H1 (cell line): ENCODE data around the gene NDRG2. TPM values are rescaled to one million over a fixed set of nuclear protein-coding genes. Genes with fewer than 3 reads are reported as not detected.

ENCODE experiments used
- CTCF ChIA-PET: fragments of 300-600 bp; sonication (Branson Sonifier 250); formaldehyde crosslinking; loops from one replicate; lab custom pipeline; 2021; ENCODE audit not compliant: partially characterized antibody; lab: Charles Lee
- POLR2A ChIA-PET: fragments of 300-600 bp; sonication (Branson Sonifier 250); formaldehyde crosslinking; loops from one replicate; lab custom pipeline; 2021; ENCODE audit warnings: inconsistent platforms; ENCODE audit not compliant: partially characterized antibody; lab: Charles Lee
- DNase-seq, 2 experiments: peaks; one replicate each; pipeline versions ENCODE4 v3.0.0 to v3.0.0-alpha.2; 2010 to 2022; ENCODE audit warnings: low spot score in 2 of 2, low read depth in 1 of 2, mixed read lengths in 1 of 2
- FAIRE-seq: peaks from 2 replicates; lab custom pipeline; 2011; peaks lifted over from hg19 to GRCh38; lab: Jason Lieb, UNC
- H2AFZ ChIP-seq: 2 replicates; pipeline ENCODE4 v1.8.1; 2012; ENCODE audit warnings: low read length, inconsistent platforms
- H2AK5ac ChIP-seq: 2 replicates; pipeline ENCODE4 v1.6.1; 2013; ENCODE audit warnings: low read depth, low read length
- H2BK120ac ChIP-seq: replicated peaks from 2 replicates; pipeline ENCODE3; 2013; ENCODE audit warnings: low read depth, low read length, inconsistent platforms
- H2BK12ac ChIP-seq: 2 replicates; pipeline ENCODE4 v1.6.1; 2013; ENCODE audit warnings: low read depth, low read length
- H2BK15ac ChIP-seq: 2 replicates; pipeline ENCODE4 v1.6.1; 2013; ENCODE audit warnings: low read length
- H2BK20ac ChIP-seq: 2 replicates; pipeline ENCODE4 v1.6.1; 2013; ENCODE audit warnings: low read length
- H2BK5ac ChIP-seq: 2 replicates; pipeline ENCODE4 v1.6.1; 2013; ENCODE audit warnings: low read depth, low read length
- H3K14ac ChIP-seq: 2 replicates; pipeline ENCODE4 v1.6.1; 2013; ENCODE audit warnings: inconsistent platforms; ENCODE audit not compliant: insufficient read length
- H3K18ac ChIP-seq: 2 replicates; pipeline ENCODE4 v1.6.1; 2013; ENCODE audit warnings: low read length; ENCODE audit errors: extremely low read depth
- H3K23ac ChIP-seq: 2 replicates; pipeline ENCODE4 v1.6.1; 2013; ENCODE audit warnings: inconsistent platforms; ENCODE audit not compliant: insufficient read length
- H3K23me2 ChIP-seq: 2 replicates; pipeline ENCODE4 v1.6.1; 2013; ENCODE audit warnings: low read depth, low read length
- H3K27ac ChIP-seq: 2 replicates; pipeline ENCODE4 v1.6.1; 2011; ENCODE audit warnings: low read depth, low read length, inconsistent platforms
- H3K27me3 ChIP-seq, 4 experiments: replicated peaks in 1 of 4; 1 replicate in 1 of 4; 2 replicates in 3 of 4; pipeline versions ENCODE4 v1.6.1 to v1.8.1; 2011 to 2013; ENCODE audit warnings: low read length in 3 of 4, mild to moderate bottlenecking in 3 of 4, inconsistent platforms in 2 of 4, mixed read lengths in 2 of 4, moderate library complexity in 1 of 4; ENCODE audit not compliant: control insufficient read depth in 3 of 4, insufficient read depth in 3 of 4; ENCODE audit errors: extremely low read depth in 1 of 4
- H3K36me3 ChIP-seq, 4 experiments: 2 replicates each; pipeline versions ENCODE4 v1.6.1 to v1.8.1; 2011 to 2013; ENCODE audit warnings: mild to moderate bottlenecking in 4 of 4, low read length in 3 of 4, moderate library complexity in 2 of 4, control low read depth in 1 of 4, inconsistent platforms in 1 of 4; ENCODE audit not compliant: insufficient read depth in 4 of 4, control insufficient read depth in 2 of 4
- H3K4ac ChIP-seq: replicated peaks from 2 replicates; pipeline ENCODE3; 2013; ENCODE audit warnings: low read length, low read depth, mixed read lengths, inconsistent platforms; ENCODE audit not compliant: insufficient read length
- H3K4me1 ChIP-seq, 4 experiments: replicated peaks in 1 of 4; 1 replicate in 1 of 4; 2 replicates in 3 of 4; pipeline versions ENCODE4 v1.6.1 to v1.8.1; 2011 to 2013; ENCODE audit warnings: low read length in 3 of 4, inconsistent platforms in 2 of 4, mixed read lengths in 1 of 4; ENCODE audit not compliant: insufficient read depth in 4 of 4, control insufficient read depth in 3 of 4
- H3K4me2 ChIP-seq, 2 experiments: 2 replicates each; pipeline versions ENCODE4 v1.6.1 to v1.8.1; 2011 to 2013; ENCODE audit warnings: low read depth in 2 of 2, low read length in 2 of 2, control low read depth in 1 of 2, inconsistent platforms in 1 of 2, mild to moderate bottlenecking in 1 of 2; ENCODE audit not compliant: insufficient read depth in 1 of 2
- H3K4me3 ChIP-seq, 4 experiments: fragments of 200-600, 300-600 bp in 1 of 4; sonication (generic), shearing (Covaris generic), sonication (Bioruptor Twin) in 1 of 4; 2 replicates each; pipeline versions ENCODE4 v1.5.1 to v1.8.1; 2011 to 2016; ENCODE audit warnings: low read length in 4 of 4, low read depth in 3 of 4, control low read depth in 2 of 4, inconsistent platforms in 2 of 4, mild to moderate bottlenecking in 2 of 4, mixed read lengths in 1 of 4, moderate library complexity in 1 of 4; ENCODE audit not compliant: insufficient read depth in 2 of 4; ENCODE audit errors: extremely low read depth in 1 of 4
- H3K56ac ChIP-seq: replicated peaks from 2 replicates; pipeline ENCODE3; 2013; ENCODE audit warnings: low read depth, mild to moderate bottlenecking, mixed read lengths, low read length, inconsistent platforms; ENCODE audit not compliant: insufficient read length
- H3K79me1 ChIP-seq: 2 replicates; pipeline ENCODE4 v1.6.1; 2013; ENCODE audit warnings: low read depth, low read length, control low read depth
- H3K79me2 ChIP-seq, 2 experiments: 2 replicates each; pipeline versions ENCODE4 v1.6.1 to v1.8.1; 2012 to 2013; ENCODE audit warnings: low read length in 2 of 2, mild to moderate bottlenecking in 2 of 2, inconsistent platforms in 1 of 2; ENCODE audit not compliant: insufficient read depth in 2 of 2, control insufficient read depth in 1 of 2
- H3K9ac ChIP-seq, 4 experiments: replicated peaks in 1 of 4; 1 replicate in 1 of 4; 2 replicates in 3 of 4; pipeline versions ENCODE4 v1.6.1 to v1.8.1; 2011 to 2013; ENCODE audit warnings: low read depth in 3 of 4, low read length in 3 of 4, control low read depth in 2 of 4, mild to moderate bottlenecking in 2 of 4, moderate library complexity in 2 of 4, inconsistent platforms in 1 of 4; ENCODE audit errors: extremely low read depth in 1 of 4
- H3K9me3 ChIP-seq, 2 experiments: 2 replicates each; pipeline versions ENCODE4 v1.6.1 to v1.8.1; 2012 to 2013; ENCODE audit warnings: mild to moderate bottlenecking in 2 of 2, moderate library complexity in 2 of 2, control low read depth in 1 of 2, inconsistent platforms in 1 of 2, low read depth in 1 of 2, low read length in 1 of 2, mixed read lengths in 1 of 2; ENCODE audit not compliant: insufficient read depth in 2 of 2
- H4K20me1 ChIP-seq, 2 experiments: replicated peaks in 1 of 2; 2 replicates each; pipeline versions ENCODE3 to v1.8.1; 2011 to 2013; ENCODE audit warnings: inconsistent platforms in 2 of 2, low read length in 2 of 2, mild to moderate bottlenecking in 1 of 2; ENCODE audit not compliant: insufficient read depth in 2 of 2, control insufficient read depth in 1 of 2
- H4K5ac ChIP-seq: 2 replicates; pipeline ENCODE4 v1.6.1; 2013; ENCODE audit warnings: low read length, low read depth, mixed read lengths, inconsistent platforms; ENCODE audit not compliant: insufficient read length
- H4K8ac ChIP-seq: 2 replicates; pipeline ENCODE4 v1.8.0; 2013; ENCODE audit warnings: mild to moderate bottlenecking, moderate library complexity, low read length, inconsistent platforms; ENCODE audit not compliant: insufficient read depth; ENCODE audit errors: extremely low read depth
- H4K91ac ChIP-seq: replicated peaks from 2 replicates; pipeline ENCODE3; 2013; ENCODE audit warnings: low read length, mixed read lengths, inconsistent platforms; ENCODE audit not compliant: insufficient read length
- ATF3 ChIP-seq: IDR thresholded peaks from 2 replicates; pipeline ENCODE4 v1.6.1; 2011; ENCODE audit warnings: low read depth, mild to moderate bottlenecking, low read length; ENCODE audit not compliant: insufficient read depth
- CHD2 ChIP-seq: IDR thresholded peaks from 2 replicates; pipeline ENCODE4 v1.6.1; 2012; ENCODE audit warnings: low read length, improper control_type of control experiment
- EGR1 ChIP-seq: IDR thresholded peaks from 2 replicates; pipeline ENCODE4 v1.6.1; 2011; ENCODE audit warnings: low read depth, low read length, borderline replicate concordance
- FOSL1 ChIP-seq: IDR thresholded peaks from 2 replicates; pipeline ENCODE4 v1.6.1; 2011; ENCODE audit warnings: mild to moderate bottlenecking, low read depth, low read length, moderate library complexity; ENCODE audit not compliant: insufficient read depth
- HDAC2 ChIP-seq, 2 experiments: fragments of 300-600 bp in 1 of 2; sonication (generic) in 1 of 2; IDR thresholded peaks; 2 replicates each; pipeline ENCODE4 v1.6.1; 2011 to 2012; ENCODE audit warnings: low read depth in 2 of 2, low read length in 2 of 2, mild to moderate bottlenecking in 2 of 2, moderate library complexity in 2 of 2, borderline replicate concordance in 1 of 2, inconsistent platforms in 1 of 2
- PHF8 ChIP-seq: fragments of 200-600 bp; sonication (generic); conservative IDR thresholded peaks from 2 replicates; pipeline ENCODE4 v1.7.1; 2012; ENCODE audit warnings: low read depth, mild to moderate bottlenecking, inconsistent platforms, low read length, moderate library complexity
- SRF ChIP-seq: IDR thresholded peaks from 2 replicates; pipeline ENCODE4 v1.6.1; 2011; ENCODE audit warnings: mild to moderate bottlenecking, low read depth, low read length, moderate library complexity
- SUZ12 ChIP-seq: fragments of 200-600 bp; sonication (generic); IDR thresholded peaks from 2 replicates; pipeline ENCODE4 v1.6.1; 2012; ENCODE audit warnings: mild to moderate bottlenecking, inconsistent platforms, low read length, moderate library complexity, mixed read lengths
- TCF12 ChIP-seq: IDR thresholded peaks from 2 replicates; pipeline ENCODE4 v1.6.1; 2011; ENCODE audit warnings: low read depth, mild to moderate bottlenecking, low read length
- WGBS, 2 experiments: shearing (Covaris generic) in 1 of 2; methylation state at CpG; one replicate each; pipeline versions ENCODE4 v1.1.6 to v1.1.7; 2013 to 2015; ENCODE audit warnings: low lambda C conversion rate in 2 of 2, mixed read lengths in 2 of 2, inconsistent platforms in 1 of 2, low coverage in 1 of 2, missing lambda C conversion rate in 1 of 2; ENCODE audit not compliant: insufficient replicate concordance in 2 of 2, insufficient coverage in 1 of 2, insufficient read length in 1 of 2; ENCODE audit errors: extremely low coverage in 1 of 2, missing lambda C conversion rate in 1 of 2; 5-methylcytosine and 5-hydroxymethylcytosine counted together
- polyA plus RNA-seq, 7 experiments: library from polyadenylated mRNA; depleted of rRNA in 3 of 7; stranded (reverse) in 5 of 7; unstranded in 2 of 7; fragments of >200 nt in 5 of 7; fragments of 200-250 nt in 2 of 7; gene quantifications; 1 replicate in 5 of 7; 2 replicates in 1 of 7; 4 replicates in 1 of 7; pipeline versions ENCODE4 v1.2.1 to v1.2.3, GENCODE V29; 2011 to 2013; ENCODE audit warnings: missing spikeins in 2 of 7, mixed read lengths in 2 of 7
- total RNA-seq: library from RNA; stranded (reverse); fragmentation: NEBNext Ultra II Directional; extraction: Animal tissue kit (Norgen Biotek cat#: 25700); gene quantifications from 2 replicates; pipeline ENCODE4 v1.2.1, GENCODE V29; 2021
- TF ChIP-seq, protein P1 (sequence below), 3 experiments: IDR thresholded peaks; 1 replicate in 2 of 3; 2 replicates in 1 of 3; pipeline versions ENCODE4 v1.5.1 to v1.6.1; 2011; ENCODE audit warnings: low read length in 3 of 3, mild to moderate bottlenecking in 3 of 3, inconsistent platforms in 2 of 3, low read depth in 1 of 3, moderate library complexity in 1 of 3; ENCODE audit not compliant: insufficient read depth in 1 of 3; ENCODE audit errors: control extremely low read depth in 1 of 3

NDRG2 gene
- total and polyA plus RNA-seq, 2 of the 8 experiments (the other 6 are each of a cell fraction or from before 2014, with no cell fraction given) = 29.9 to 48.6 TPM

DNA sequence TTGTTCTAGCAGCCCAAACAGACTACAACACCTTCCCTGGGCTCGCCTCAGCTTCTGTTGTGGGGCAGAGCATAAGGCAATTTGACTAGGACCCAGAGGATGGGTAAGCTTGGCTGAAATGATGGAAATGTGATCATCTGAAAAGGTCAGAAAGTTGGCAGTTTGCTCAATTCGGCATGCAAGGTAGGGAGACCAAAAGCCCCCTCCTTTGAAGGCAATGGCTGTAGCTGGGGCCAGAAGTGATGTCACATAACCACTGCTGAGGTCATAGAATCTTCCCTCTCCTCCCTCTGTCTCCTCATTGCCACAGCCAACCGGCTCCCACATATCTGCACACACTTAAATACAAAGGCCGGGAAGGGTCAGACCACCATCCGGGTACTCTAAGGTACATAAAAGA, 5.1 kb upstream of the NDRG2 start, which contains the start of gene TPPP2:
TPPP2 (plus strand) TSS at position 301 of the 400 bp plus-strand sequence. CDS start 365 bp downstream, outside the sequence.
- ChIA-PET CTCF (interaction anchor here (1.0 to 8.8 kb wide), 3 partner anchors 10 to 63 kb away, joined by 8 to 152 read pairs (median 8); no protein-coding TSS in a partner anchor), POLR2A (interaction anchor here (1.1 kb wide), 1 partner anchor 10 kb away, joined by 3 read pairs; no protein-coding TSS in a partner anchor)
- Histone ChIP-seq H4K8ac (no peak within 1 kb of the TSS), H4K20me1 (no peaks in the 10 kb centered on the region), H3K27ac (no peak within 1 kb of the TSS), H3K4ac (no peak within 1 kb of the TSS), H3K9me3 (no peaks in the 10 kb centered on the region), H2AFZ (no peak within 1 kb of the TSS), H3K4me3 (no peak within 1 kb of the TSS), H2AK5ac (no peak within 1 kb of the TSS), H3K56ac (no peak within 1 kb of the TSS), H2BK12ac (no peak within 1 kb of the TSS), H3K23me2 (peaks cover 7% of the 10 kb centered on the region), H3K9ac (0 out of 7 replicates have a peak within 1 kb of the TSS, but pooled peaks of 1 of the 4 experiments have one; percentile 32), H4K5ac (no peak within 1 kb of the TSS), H3K23ac (no peak within 1 kb of the TSS), H3K79me2 (no peaks in the 10 kb centered on the region), H3K14ac (no peak within 1 kb of the TSS), H2BK120ac (no peak within 1 kb of the TSS), H2BK5ac (no peak within 1 kb of the TSS), H3K18ac (no peak within 1 kb of the TSS), H3K79me1 (no peaks in the 10 kb centered on the region), H3K4me1 (peaks cover 4 to 14% (median 6%) of the 10 kb centered on the region in 4 experiments; a peak in 6 of 7 replicates), H3K27me3 (peaks cover 0 to 5% (median 1%) of the 10 kb centered on the region in 4 experiments; a peak in 3 of 7 replicates), H3K36me3 (no peaks in the 10 kb centered on the region), H4K91ac (no peak within 1 kb of the TSS), H2BK15ac (no peak within 1 kb of the TSS), H2BK20ac (no peak within 1 kb of the TSS), H3K4me2 (no peak within 1 kb of the TSS)
- 81% methylated on average over 5 of the region's 5 CpGs; no CpG with 5 or more reads in 1 of the 2 experiments for WGBS, 2 experiments
- FAIRE-seq (no peak), DNase-seq (no peak)
- TF ChIP-seq EGR1 (no peak), FOSL1 (no peak), PHF8 (no peak), CHD2 (no peak), SUZ12 (no peak), ATF3 (no peak), HDAC2 (IDR thresholded peaks at IDR 0.05; ENCODE audit: borderline replicate concordance in 1 of 2, low read depth in 2 of 2, low read length in 2 of 2) (no peak), TCF12 (no peak), SRF (no peak)
- TF ChIP-seq, protein P1, sequence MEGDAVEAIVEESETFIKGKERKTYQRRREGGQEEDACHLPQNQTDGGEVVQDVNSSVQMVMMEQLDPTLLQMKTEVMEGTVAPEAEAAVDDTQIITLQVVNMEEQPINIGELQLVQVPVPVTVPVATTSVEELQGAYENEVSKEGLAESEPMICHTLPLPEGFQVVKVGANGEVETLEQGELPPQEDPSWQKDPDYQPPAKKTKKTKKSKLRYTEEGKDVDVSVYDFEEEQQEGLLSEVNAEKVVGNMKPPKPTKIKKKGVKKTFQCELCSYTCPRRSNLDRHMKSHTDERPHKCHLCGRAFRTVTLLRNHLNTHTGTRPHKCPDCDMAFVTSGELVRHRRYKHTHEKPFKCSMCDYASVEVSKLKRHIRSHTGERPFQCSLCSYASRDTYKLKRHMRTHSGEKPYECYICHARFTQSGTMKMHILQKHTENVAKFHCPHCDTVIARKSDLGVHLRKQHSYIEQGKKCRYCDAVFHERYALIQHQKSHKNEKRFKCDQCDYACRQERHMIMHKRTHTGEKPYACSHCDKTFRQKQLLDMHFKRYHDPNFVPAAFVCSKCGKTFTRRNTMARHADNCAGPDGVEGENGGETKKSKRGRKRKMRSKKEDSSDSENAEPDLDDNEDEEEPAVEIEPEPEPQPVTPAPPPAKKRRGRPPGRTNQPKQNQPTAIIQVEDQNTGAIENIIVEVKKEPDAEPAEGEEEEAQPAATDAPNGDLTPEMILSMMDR (IDR thresholded peaks at IDR 0.05; ENCODE audit: control extremely low read depth in 1 of 3, insufficient read depth in 1 of 3, low read depth in 1 of 3, low read length in 3 of 3) = no peak
